ENCODE data around the gene GPC3. TPM values are rescaled to one million over a fixed set of nuclear protein-coding genes. Genes with fewer than 3 reads are reported as not detected.

Gene GPC3
- total RNA-seq, 5 donors from 2014 or later (not counting 1 experiment from before 2014, with no cell fraction given) = 0.72 to 1.5 (median 1.1) TPM

DNA sequence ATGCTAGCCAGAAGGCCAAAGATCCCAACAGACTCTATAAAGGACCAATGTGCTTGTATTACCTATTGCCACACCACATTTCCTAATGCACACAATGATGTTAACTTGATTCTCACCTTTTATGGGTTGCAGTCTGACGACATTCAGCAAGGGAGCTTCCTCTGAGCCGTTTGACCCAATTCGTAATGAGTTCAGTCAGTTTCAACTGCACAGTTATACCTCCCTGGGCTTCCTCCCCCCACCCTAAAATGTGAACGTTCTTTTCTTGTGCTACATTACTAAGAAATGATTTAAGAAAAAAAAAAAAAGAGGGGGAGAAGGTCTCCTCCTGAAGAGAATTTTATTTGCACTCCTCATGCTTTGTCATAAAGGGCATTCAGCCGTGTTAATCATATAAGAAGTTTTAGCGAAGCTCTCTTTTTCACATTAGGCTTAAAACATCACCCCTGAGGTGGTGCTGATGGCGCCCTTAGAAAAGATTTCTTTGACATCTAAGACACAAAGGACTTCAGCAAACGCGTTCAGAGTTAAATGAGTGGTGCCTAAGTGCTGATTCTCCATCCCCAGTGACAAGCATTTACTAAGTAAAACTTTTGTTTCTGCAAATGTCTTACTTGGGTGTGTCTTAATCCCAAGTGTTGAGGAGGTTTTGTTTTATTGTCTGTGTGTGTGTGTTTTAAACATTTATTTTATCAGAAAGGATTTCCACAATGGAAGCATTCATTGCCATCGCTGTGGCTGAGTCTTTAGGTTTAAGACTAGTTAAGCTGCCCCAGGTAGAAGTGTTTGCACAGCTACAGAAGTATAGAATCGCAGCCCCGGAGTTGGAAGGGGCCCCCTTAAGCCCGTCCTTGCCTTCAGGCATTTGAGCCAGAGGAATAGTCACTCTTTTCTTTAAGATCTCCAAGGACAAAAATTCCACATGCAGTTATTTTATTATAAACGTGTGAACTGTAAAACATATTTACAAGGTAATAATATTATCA lies 15.2 kb upstream of the GPC3 start:
- no peak for ATAC-seq (replicated peaks in 1 of 4)
- no peaks in the 10 kb centered on the region for H3K27me3 ChIP-seq (replicated peaks in 1 of 2; ENCODE audit: control insufficient read depth in 2 of 2, extremely low read depth in 1 of 2, insufficient read depth in 2 of 2, low read length in 1 of 2)

GRCh38 chrX:133999031-133999705 lies 13.8 kb upstream of the GPC3 start:
- DNase-seq (no peak), ATAC-seq (replicated peaks in 1 of 4) (no peak)
- H3K36me3 ChIP-seq (ENCODE audit: control insufficient read depth in 2 of 2, extremely low read depth in 1 of 2, insufficient read depth in 1 of 2, low read length in 1 of 2) = no peaks in the 10 kb centered on the region
- CTCF ChIA-PET = no interaction called here
- H3K27ac ChIP-seq (ENCODE audit: low read length) = no peak overlapping the region
- no peak overlapping the region for H3K4me3 ChIP-seq (ENCODE audit: control insufficient read depth in 1 of 2, extremely low read depth in 1 of 2, low read length in 1 of 2)
- peaks cover 12 to 56% of the 10 kb centered on the region in 2 donors for H3K27me3 Mint-ChIP-seq
- no peaks in the 10 kb centered on the region for H3K9me3 ChIP-seq
- no CpG with 5 or more reads among the region's 12 CpGs for WGBS (ENCODE audit: insufficient coverage)
- POLR2A ChIA-PET = no interaction called here
- no peaks in the 10 kb centered on the region for H3K36me3 Mint-ChIP-seq
- H3K27ac Mint-ChIP-seq = no peak overlapping the region
- H3K9me3 Mint-ChIP-seq = no peaks in the 10 kb centered on the region
- H3K4me1 ChIP-seq (ENCODE audit: control insufficient read depth in 1 of 2, extremely low read depth in 1 of 2, insufficient read depth in 2 of 2, low read length in 2 of 2) = no peaks in the 10 kb centered on the region
- no peaks in the 10 kb centered on the region for H3K4me1 Mint-ChIP-seq
- H3K27me3 ChIP-seq (replicated peaks in 1 of 2; ENCODE audit: control insufficient read depth in 2 of 2, extremely low read depth in 1 of 2, insufficient read depth in 2 of 2, low read length in 1 of 2) = no peaks in the 10 kb centered on the region
- no peak overlapping the region for H3K4me3 Mint-ChIP-seq

More for the DNA sequence above, 15.2 kb upstream of the GPC3 start:
- H3K27ac ChIP-seq (ENCODE audit: low read length) = no peak overlapping the region
- ChIA-PET CTCF (no interaction called here), POLR2A (no interaction called here)
- no CpG with 5 or more reads among the region's 14 CpGs for WGBS (ENCODE audit: insufficient coverage)
- H3K9me3 ChIP-seq = no peaks in the 10 kb centered on the region
- no peaks in the 10 kb centered on the region for H3K36me3 Mint-ChIP-seq
- peaks cover 14 to 51% of the 10 kb centered on the region in 2 donors for H3K27me3 Mint-ChIP-seq
- no peak overlapping the region for H3K4me3 Mint-ChIP-seq
- no peaks in the 10 kb centered on the region for H3K9me3 Mint-ChIP-seq
- no peak for DNase-seq
- H3K4me3 ChIP-seq (ENCODE audit: control insufficient read depth in 1 of 2, extremely low read depth in 1 of 2, low read length in 1 of 2) = no peak overlapping the region
- H3K4me1 Mint-ChIP-seq = no peaks in the 10 kb centered on the region
- H3K27ac Mint-ChIP-seq = no peak overlapping the region
- no peaks in the 10 kb centered on the region for H3K4me1 ChIP-seq (ENCODE audit: control insufficient read depth in 1 of 2, extremely low read depth in 1 of 2, insufficient read depth in 2 of 2, low read length in 2 of 2)
- no peaks in the 10 kb centered on the region for H3K36me3 ChIP-seq (ENCODE audit: control insufficient read depth in 2 of 2, extremely low read depth in 1 of 2, insufficient read depth in 1 of 2, low read length in 1 of 2)

GRCh38 chrX:133995759-133996158 lies 10.4 kb upstream of the GPC3 start:
- CTCF ChIA-PET = no interaction called here
- Histone ChIP-seq H3K27ac (ENCODE audit: low read length) (no peak overlapping the region), H3K4me3 (ENCODE audit: control insufficient read depth in 1 of 2, extremely low read depth in 1 of 2, low read length in 1 of 2) (no peak overlapping the region), H3K9me3 (no peaks in the 10 kb centered on the region), H3K4me1 (ENCODE audit: control insufficient read depth in 1 of 2, extremely low read depth in 1 of 2, insufficient read depth in 2 of 2, low read length in 2 of 2) (no peaks in the 10 kb centered on the region), H3K27me3 (replicated peaks in 1 of 2; ENCODE audit: control insufficient read depth in 2 of 2, extremely low read depth in 1 of 2, insufficient read depth in 2 of 2, low read length in 1 of 2) (no peaks in the 10 kb centered on the region), H3K36me3 (ENCODE audit: control insufficient read depth in 2 of 2, extremely low read depth in 1 of 2, insufficient read depth in 1 of 2, low read length in 1 of 2) (no peaks in the 10 kb centered on the region)
- H3K27ac Mint-ChIP-seq = no peak overlapping the region
- no peaks in the 10 kb centered on the region for H3K4me1 Mint-ChIP-seq
- ATAC-seq (replicated peaks in 1 of 4) (no peak), DNase-seq (no peak)
- peaks cover 7 to 50% of the 10 kb centered on the region in 2 donors for H3K27me3 Mint-ChIP-seq
- H3K9me3 Mint-ChIP-seq = no peaks in the 10 kb centered on the region
- H3K4me3 Mint-ChIP-seq = no peak overlapping the region
- POLR2A ChIA-PET = no interaction called here
- H3K36me3 Mint-ChIP-seq = no peaks in the 10 kb centered on the region

DNA sequence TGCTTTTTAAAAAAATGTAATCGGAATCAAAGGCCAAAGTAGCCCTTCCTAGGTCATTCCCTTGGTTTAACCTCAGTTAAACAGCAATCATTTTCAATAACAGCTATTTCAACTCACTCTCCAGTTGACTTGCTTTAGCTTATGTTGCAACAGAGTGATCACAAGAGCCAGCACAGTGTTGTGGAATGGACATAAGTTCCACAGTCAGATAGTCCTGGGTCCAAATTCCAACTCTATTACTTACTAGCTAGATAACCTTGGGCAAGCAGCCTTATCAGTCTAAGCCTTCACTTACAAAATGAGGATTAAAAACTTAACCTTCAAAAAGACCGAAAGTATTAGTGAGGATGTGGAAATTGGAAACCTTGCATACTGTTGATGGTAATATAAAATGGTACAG lies 9.2 kb upstream of the GPC3 start:
- no peak for ATAC-seq (replicated peaks in 1 of 4)

DNA sequence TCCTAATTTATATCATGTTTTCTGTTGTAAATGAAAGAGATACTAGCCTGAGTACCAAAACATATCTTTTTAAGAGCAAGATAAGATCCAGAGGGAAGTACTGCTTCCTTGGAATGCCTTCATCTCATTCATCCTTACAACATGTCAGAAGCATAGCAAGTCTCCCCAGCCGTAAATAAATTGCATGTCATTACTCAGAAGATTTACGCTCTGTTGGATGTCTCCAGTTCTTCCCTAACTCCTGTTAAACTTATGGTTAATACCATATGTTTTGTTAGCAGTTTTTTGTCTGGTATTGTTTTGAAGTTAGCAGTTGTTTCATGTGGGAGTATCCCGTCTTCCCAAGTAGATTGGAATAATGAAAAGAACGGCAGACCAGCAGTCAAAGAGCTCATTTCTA lies 7.5 kb upstream of the GPC3 start:
- Mint-ChIP-seq H3K27me3 (peaks cover 7 to 41% of the 10 kb centered on the region in 2 donors), H3K4me3 (no peak overlapping the region), H3K4me1 (no peaks in the 10 kb centered on the region), H3K36me3 (no peaks in the 10 kb centered on the region), H3K9me3 (no peaks in the 10 kb centered on the region), H3K27ac (no peak overlapping the region)
- Histone ChIP-seq H3K27me3 (replicated peaks in 1 of 2; ENCODE audit: control insufficient read depth in 2 of 2, extremely low read depth in 1 of 2, insufficient read depth in 2 of 2, low read length in 1 of 2) (no peaks in the 10 kb centered on the region), H3K4me1 (ENCODE audit: control insufficient read depth in 1 of 2, extremely low read depth in 1 of 2, insufficient read depth in 2 of 2, low read length in 2 of 2) (no peaks in the 10 kb centered on the region), H3K9me3 (no peaks in the 10 kb centered on the region), H3K36me3 (ENCODE audit: control insufficient read depth in 2 of 2, extremely low read depth in 1 of 2, insufficient read depth in 1 of 2, low read length in 1 of 2) (no peaks in the 10 kb centered on the region), H3K4me3 (ENCODE audit: control insufficient read depth in 1 of 2, extremely low read depth in 1 of 2, low read length in 1 of 2) (no peak overlapping the region), H3K27ac (ENCODE audit: low read length) (no peak overlapping the region)
- ATAC-seq (replicated peaks in 1 of 4) (no peak), DNase-seq (no peak)
- CTCF ChIA-PET = no interaction called here
- POLR2A ChIA-PET = no interaction called here
- WGBS (ENCODE audit: insufficient coverage) = no CpG with 5 or more reads among the region's 4 CpGs

More for the DNA sequence above, 9.2 kb upstream of the GPC3 start:
- CTCF ChIA-PET = no interaction called here
- Histone ChIP-seq H3K27me3 (replicated peaks in 1 of 2; ENCODE audit: control insufficient read depth in 2 of 2, extremely low read depth in 1 of 2, insufficient read depth in 2 of 2, low read length in 1 of 2) (no peaks in the 10 kb centered on the region), H3K27ac (ENCODE audit: low read length) (no peak overlapping the region), H3K4me1 (ENCODE audit: control insufficient read depth in 1 of 2, extremely low read depth in 1 of 2, insufficient read depth in 2 of 2, low read length in 2 of 2) (no peaks in the 10 kb centered on the region), H3K36me3 (ENCODE audit: control insufficient read depth in 2 of 2, extremely low read depth in 1 of 2, insufficient read depth in 1 of 2, low read length in 1 of 2) (no peaks in the 10 kb centered on the region), H3K9me3 (no peaks in the 10 kb centered on the region), H3K4me3 (ENCODE audit: control insufficient read depth in 1 of 2, extremely low read depth in 1 of 2, low read length in 1 of 2) (no peak overlapping the region)
- Mint-ChIP-seq H3K27me3 (peaks cover 7 to 50% of the 10 kb centered on the region in 2 donors), H3K4me1 (no peaks in the 10 kb centered on the region), H3K9me3 (no peaks in the 10 kb centered on the region), H3K36me3 (no peaks in the 10 kb centered on the region), H3K27ac (no peak overlapping the region), H3K4me3 (no peak overlapping the region)
- WGBS (ENCODE audit: insufficient coverage) = no CpG with 5 or more reads among the region's 2 CpGs
- no peak for DNase-seq
- POLR2A ChIA-PET = no interaction called here

DNA sequence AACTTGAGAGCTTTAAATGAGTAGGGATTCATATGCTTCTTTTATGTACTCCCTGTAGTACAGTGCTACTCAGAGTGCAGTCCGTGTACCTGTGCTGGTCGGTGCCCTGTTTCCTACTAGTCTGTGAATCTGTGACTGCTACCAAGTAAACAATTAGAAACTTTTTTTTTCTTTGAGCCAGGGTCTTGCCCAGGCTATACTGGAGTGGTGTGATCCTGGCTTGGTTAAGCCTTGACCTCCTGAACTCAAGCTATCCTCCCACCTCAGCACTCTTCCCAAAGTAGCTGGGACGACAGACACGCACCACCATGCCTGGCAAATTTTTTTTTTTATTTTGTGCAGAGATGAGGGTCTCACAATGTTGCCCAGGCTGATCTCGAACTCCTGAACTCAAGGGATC lies 6.4 kb upstream of the GPC3 start:
- Mint-ChIP-seq H3K9me3 (no peaks in the 10 kb centered on the region), H3K36me3 (no peaks in the 10 kb centered on the region), H3K27ac (no peak overlapping the region), H3K4me1 (no peaks in the 10 kb centered on the region), H3K27me3 (peaks cover 5 to 38% of the 10 kb centered on the region in 2 donors), H3K4me3 (no peak overlapping the region)
- DNase-seq (no peak), ATAC-seq (replicated peaks in 1 of 4) (no peak)
- no peaks in the 10 kb centered on the region for H3K36me3 ChIP-seq (ENCODE audit: control insufficient read depth in 2 of 2, extremely low read depth in 1 of 2, insufficient read depth in 1 of 2, low read length in 1 of 2)
- no peaks in the 10 kb centered on the region for H3K9me3 ChIP-seq
- no peaks in the 10 kb centered on the region for H3K4me1 ChIP-seq (ENCODE audit: control insufficient read depth in 1 of 2, extremely low read depth in 1 of 2, insufficient read depth in 2 of 2, low read length in 2 of 2)
- no peak overlapping the region for H3K27ac ChIP-seq (ENCODE audit: low read length)
- WGBS (ENCODE audit: insufficient coverage) = no CpG with 5 or more reads among the region's 5 CpGs
- H3K4me3 ChIP-seq (ENCODE audit: control insufficient read depth in 1 of 2, extremely low read depth in 1 of 2, low read length in 1 of 2) = no peak overlapping the region
- ChIA-PET POLR2A (interaction anchor here in 1 of 2 donors (0.7 kb wide), 1 partner anchor 1114 kb away, joined by 5 read pairs; no protein-coding TSS in a partner anchor), CTCF (no interaction called here)
- H3K27me3 ChIP-seq (replicated peaks in 1 of 2; ENCODE audit: control insufficient read depth in 2 of 2, extremely low read depth in 1 of 2, insufficient read depth in 2 of 2, low read length in 1 of 2) = no peaks in the 10 kb centered on the region
